ENCODE data around the gene CLDND1. TPM values are rescaled to one million over a fixed set of nuclear protein-coding genes. Genes with fewer than 3 reads are reported as not detected.

CLDND1 gene
- total and polyA plus RNA-seq, 2 experiments from 2014 or later: 70.1 to 89.2 TPM

- Histone ChIP-seq H3K27me3 (no peaks in the 10 kb centered on the region), H3K9me3 (ENCODE audit: low read depth) (no peaks in the 10 kb centered on the region), H3K4me3 (no peak overlapping the region), H2AFZ (no peak overlapping the region), H3K4me1 (ENCODE audit: insufficient read depth) (peaks cover 6% of the 10 kb centered on the region), H3K36me3 (replicated peaks; ENCODE audit: insufficient read depth, low read depth) (no peaks in the 10 kb centered on the region), H4K20me1 (ENCODE audit: insufficient read depth, poor library complexity, severe bottlenecking) (peaks cover 5% of the 10 kb centered on the region), H3K79me2 (peaks cover 35% of the 10 kb centered on the region), H3K4me2 (no peak overlapping the region), H3K9me2 (replicated peaks; ENCODE audit: insufficient read depth) (no peaks in the 10 kb centered on the region), H3K27ac (no peak overlapping the region)
- TF ChIP-seq, protein P1, sequence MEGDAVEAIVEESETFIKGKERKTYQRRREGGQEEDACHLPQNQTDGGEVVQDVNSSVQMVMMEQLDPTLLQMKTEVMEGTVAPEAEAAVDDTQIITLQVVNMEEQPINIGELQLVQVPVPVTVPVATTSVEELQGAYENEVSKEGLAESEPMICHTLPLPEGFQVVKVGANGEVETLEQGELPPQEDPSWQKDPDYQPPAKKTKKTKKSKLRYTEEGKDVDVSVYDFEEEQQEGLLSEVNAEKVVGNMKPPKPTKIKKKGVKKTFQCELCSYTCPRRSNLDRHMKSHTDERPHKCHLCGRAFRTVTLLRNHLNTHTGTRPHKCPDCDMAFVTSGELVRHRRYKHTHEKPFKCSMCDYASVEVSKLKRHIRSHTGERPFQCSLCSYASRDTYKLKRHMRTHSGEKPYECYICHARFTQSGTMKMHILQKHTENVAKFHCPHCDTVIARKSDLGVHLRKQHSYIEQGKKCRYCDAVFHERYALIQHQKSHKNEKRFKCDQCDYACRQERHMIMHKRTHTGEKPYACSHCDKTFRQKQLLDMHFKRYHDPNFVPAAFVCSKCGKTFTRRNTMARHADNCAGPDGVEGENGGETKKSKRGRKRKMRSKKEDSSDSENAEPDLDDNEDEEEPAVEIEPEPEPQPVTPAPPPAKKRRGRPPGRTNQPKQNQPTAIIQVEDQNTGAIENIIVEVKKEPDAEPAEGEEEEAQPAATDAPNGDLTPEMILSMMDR (IDR thresholded peaks at IDR 0.05; ENCODE audit: poor library complexity): no peak
- no peak for TF ChIP-seq EZH2 (IDR thresholded peaks at IDR 0.05; ENCODE audit: borderline replicate concordance)
- no peak for TF ChIP-seq EZH2phosphoT487 (IDR thresholded peaks at IDR 0.05; ENCODE audit: low read depth, severe bottlenecking, unreplicated experiment)
- no peak for DNase-seq (ENCODE audit: low spot score)
- WGBS (ENCODE audit: low lambda C conversion rate, missing lambda C conversion rate): 100% methylated on average over 1 of the region's 1 CpG
Observed at GRCh38 chr3:98519351-98519750, 3.4 kb downstream of the CLDND1 start.

DNA sequence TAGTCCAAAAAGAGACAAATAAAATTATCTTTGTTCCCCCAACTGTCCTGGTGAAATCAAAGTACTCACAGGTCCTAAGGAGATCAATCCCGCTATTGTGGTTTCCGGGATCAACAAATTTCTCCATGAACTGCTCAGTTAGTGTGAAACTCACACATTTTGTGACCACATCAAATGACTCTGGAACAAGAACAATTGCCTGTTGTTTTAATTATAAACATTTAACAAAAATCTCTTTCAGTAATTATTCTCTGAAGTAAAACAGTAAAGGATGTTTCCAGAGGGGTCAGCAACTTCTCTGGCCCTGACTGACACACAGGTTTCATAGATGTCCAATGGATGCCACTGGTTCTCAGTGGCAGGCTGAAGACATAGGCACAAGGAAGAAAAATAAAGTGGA lies 3.9 kb downstream of the CLDND1 start:
- Histone ChIP-seq H3K79me2 (peaks cover 35% of the 10 kb centered on the region), H3K9me2 (replicated peaks; ENCODE audit: insufficient read depth) (no peaks in the 10 kb centered on the region), H3K9me3 (ENCODE audit: low read depth) (no peaks in the 10 kb centered on the region), H3K4me3 (no peak overlapping the region), H3K27me3 (no peaks in the 10 kb centered on the region), H4K20me1 (ENCODE audit: insufficient read depth, poor library complexity, severe bottlenecking) (peaks cover 5% of the 10 kb centered on the region), H3K27ac (no peak overlapping the region), H3K4me1 (ENCODE audit: insufficient read depth) (peaks cover 6% of the 10 kb centered on the region), H3K4me2 (no peak overlapping the region), H3K36me3 (replicated peaks; ENCODE audit: insufficient read depth, low read depth) (no peaks in the 10 kb centered on the region), H2AFZ (no peak overlapping the region)
- WGBS (ENCODE audit: low lambda C conversion rate, missing lambda C conversion rate): 97% methylated on average over 2 of the region's 2 CpGs
- no peak for DNase-seq (ENCODE audit: low spot score)
- TF ChIP-seq EZH2 (IDR thresholded peaks at IDR 0.05; ENCODE audit: borderline replicate concordance) (no peak), EZH2phosphoT487 (IDR thresholded peaks at IDR 0.05; ENCODE audit: low read depth, severe bottlenecking, unreplicated experiment) (no peak)
- TF ChIP-seq, protein P1 (IDR thresholded peaks at IDR 0.05; ENCODE audit: poor library complexity): no peak

DNA sequence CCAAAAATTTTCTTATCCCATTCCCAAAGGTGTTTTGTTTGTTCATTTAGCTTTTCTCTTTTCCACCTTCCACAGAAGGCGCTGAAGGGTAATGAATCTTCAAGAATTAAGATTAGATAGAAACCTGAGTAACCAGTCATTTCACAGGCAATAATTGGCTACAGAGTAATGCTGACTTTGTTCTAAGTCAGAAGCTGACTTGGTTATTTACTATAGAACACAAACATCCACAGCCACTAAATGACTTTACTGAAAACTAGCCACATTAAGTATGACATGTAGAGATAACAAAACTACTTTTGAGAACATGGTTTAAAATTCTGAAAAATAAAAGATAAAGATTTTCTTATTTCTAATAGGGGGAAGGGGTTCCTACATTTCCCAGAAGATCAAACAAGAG lies 7.8 kb downstream of the CLDND1 start:
- Histone ChIP-seq H3K9me3 (ENCODE audit: low read depth) (no peaks in the 10 kb centered on the region), H3K36me3 (replicated peaks; ENCODE audit: insufficient read depth, low read depth) (no peaks in the 10 kb centered on the region), H3K27me3 (no peaks in the 10 kb centered on the region), H4K20me1 (ENCODE audit: insufficient read depth, poor library complexity, severe bottlenecking) (no peaks in the 10 kb centered on the region), H3K79me2 (peaks cover 15% of the 10 kb centered on the region), H3K4me1 (ENCODE audit: insufficient read depth) (no peaks in the 10 kb centered on the region), H3K4me3 (no peak overlapping the region), H2AFZ (no peak overlapping the region), H3K27ac (no peak overlapping the region), H3K4me2 (no peak overlapping the region), H3K9me2 (replicated peaks; ENCODE audit: insufficient read depth) (no peaks in the 10 kb centered on the region)
- DNase-seq (ENCODE audit: low spot score): no peak
- TF ChIP-seq EZH2 (IDR thresholded peaks at IDR 0.05; ENCODE audit: borderline replicate concordance): no peak
- TF ChIP-seq EZH2phosphoT487 (IDR thresholded peaks at IDR 0.05; ENCODE audit: low read depth, severe bottlenecking, unreplicated experiment): no peak
- TF ChIP-seq, protein P1 (IDR thresholded peaks at IDR 0.05; ENCODE audit: poor library complexity): no peak
- WGBS (ENCODE audit: low lambda C conversion rate, missing lambda C conversion rate): 97% methylated on average over 1 of the region's 1 CpG

DNA sequence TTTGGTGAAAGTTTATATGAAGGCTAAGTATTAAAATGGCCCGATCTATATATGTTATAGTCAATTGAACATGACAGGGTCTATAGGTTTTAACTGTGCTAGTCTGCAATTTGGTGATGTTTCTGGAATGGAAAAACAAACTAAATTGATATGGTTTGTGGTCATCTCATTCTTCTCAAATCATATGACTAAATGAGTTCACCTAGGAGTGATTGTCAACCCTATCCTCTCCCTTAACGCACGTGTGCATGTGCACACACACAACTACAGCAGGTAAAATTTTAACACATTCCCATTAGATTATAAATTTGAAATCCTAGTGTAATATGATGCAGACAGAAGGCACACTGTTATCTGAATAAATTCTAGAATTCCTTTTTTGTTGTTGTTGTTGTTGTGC lies 9.0 kb downstream of the CLDND1 start:
- Histone ChIP-seq H3K27ac (no peak overlapping the region), H3K9me2 (replicated peaks; ENCODE audit: insufficient read depth) (no peaks in the 10 kb centered on the region), H3K27me3 (no peaks in the 10 kb centered on the region), H3K36me3 (replicated peaks; ENCODE audit: insufficient read depth, low read depth) (no peaks in the 10 kb centered on the region), H3K4me1 (ENCODE audit: insufficient read depth) (no peaks in the 10 kb centered on the region), H3K4me3 (no peak overlapping the region), H3K4me2 (no peak overlapping the region), H2AFZ (no peak overlapping the region), H4K20me1 (ENCODE audit: insufficient read depth, poor library complexity, severe bottlenecking) (no peaks in the 10 kb centered on the region), H3K9me3 (ENCODE audit: low read depth) (no peaks in the 10 kb centered on the region), H3K79me2 (peaks cover 4% of the 10 kb centered on the region)
- 99% methylated on average over 3 of the region's 3 CpGs for WGBS (ENCODE audit: low lambda C conversion rate, missing lambda C conversion rate)
- TF ChIP-seq EZH2 (IDR thresholded peaks at IDR 0.05; ENCODE audit: borderline replicate concordance) (no peak), EZH2phosphoT487 (IDR thresholded peaks at IDR 0.05; ENCODE audit: low read depth, severe bottlenecking, unreplicated experiment) (no peak)
- TF ChIP-seq, protein P1 (IDR thresholded peaks at IDR 0.05; ENCODE audit: poor library complexity): no peak
- DNase-seq (ENCODE audit: low spot score): no peak

All from hepatocyte (in vitro differentiated cells).